Gastroesophageal sphincter (tissue), 4 donors: ENCODE results near the gene CDKN2B. TPM values are rescaled to one million over a fixed set of nuclear protein-coding genes. Genes with fewer than 3 reads are reported as not detected.

ENCODE experiments used
- ATAC-seq: fragments of 150-250 bp; one replicate; pipeline ENCODE4 v1.9.1; 2016; ENCODE audit warnings: mild to moderate bottlenecking, moderate library complexity
- H3K27ac ChIP-seq, 4 donors: fragments of 200-600 bp; sonication (generic) in 3 of 4; 1 replicate in 3 of 4; 2 replicates in 1 of 4; pipeline ENCODE4 v1.5.1; 2016 to 2019
- H3K27me3 ChIP-seq: fragments of 200-600 bp; sonication (generic); one replicate; pipeline ENCODE4 v1.5.1; 2019
- H3K36me3 ChIP-seq, 2 donors: fragments of 200-600 bp; sonication (generic); one replicate each; pipeline ENCODE4 v1.5.1; 2019; ENCODE audit warnings: control low read depth in 1 of 2
- H3K4me1 ChIP-seq, 3 donors: fragments of 200-600 bp; sonication (generic); 1 replicate in 2 of 3; 2 replicates in 1 of 3; pipeline ENCODE4 v1.5.1; 2016 to 2019; ENCODE audit warnings: control low read depth in 2 of 3
- H3K4me3 ChIP-seq, 2 donors: fragments of 200-600 bp; sonication (generic); one replicate each; pipeline ENCODE4 v1.5.1; 2019; ENCODE audit warnings: mild to moderate bottlenecking in 1 of 2, moderate library complexity in 1 of 2
- H3K9me3 ChIP-seq, 3 donors: fragments of 200-600 bp; sonication (generic); one replicate each; pipeline ENCODE4 v1.5.1; 2017 to 2019; ENCODE audit warnings: control low read depth in 2 of 3
- CTCF ChIP-seq, 4 experiments: fragments of 200-600 bp in 2 of 4; fragments of 450-650 bp in 2 of 4; sonication (generic) in 1 of 4; IDR thresholded peaks; one replicate each; pipeline ENCODE4 v1.5.1; 2017 to 2019; ENCODE audit warnings: antibody characterized with exemption in 4 of 4, mild to moderate bottlenecking in 2 of 4, moderate library complexity in 2 of 4
- EP300 ChIP-seq: sonication (generic); formaldehyde crosslinking; IDR thresholded peaks from one replicate; pipeline ENCODE4 v1.6.1; 2017; ENCODE audit warnings: antibody characterized with exemption, mild to moderate bottlenecking
- POLR2A ChIP-seq, 2 donors: fragments of 450-650 bp; IDR thresholded peaks; one replicate each; pipeline ENCODE4 v1.6.1; 2017; ENCODE audit warnings: antibody characterized with exemption in 2 of 2, mild to moderate bottlenecking in 2 of 2, moderate library complexity in 1 of 2
- POLR2AphosphoS5 ChIP-seq: sonication (generic); formaldehyde crosslinking; IDR thresholded peaks from one replicate; pipeline ENCODE4 v1.6.1; 2017; ENCODE audit warnings: antibody characterized with exemption
- WGBS, 2 donors: methylation state at CpG; one replicate each; pipeline ENCODE4 v1.1.5; 2018; ENCODE audit warnings: low coverage in 1 of 2; 5-methylcytosine and 5-hydroxymethylcytosine counted together
- total RNA-seq, 4 donors: library from RNA; depleted of rRNA; stranded (reverse); fragments of >200 nt; gene quantifications; one replicate each; pipeline ENCODE4 v1.1.0, GENCODE V29; 2016

CDKN2B gene
- total RNA-seq, 4 donors from 2014 or later: 6.2 to 21.6 (median 9.3) TPM

- 43 to 50% methylated on average over 1 of the region's 1 CpG for WGBS, 2 donors
- Histone ChIP-seq H3K27ac (no peak overlapping the region), H3K4me1 (peaks cover 0 to 14% (median 0%) of the 10 kb centered on the region in 3 donors), H3K27me3 (no peaks in the 10 kb centered on the region), H3K36me3 (no peaks in the 10 kb centered on the region), H3K4me3 (no peak overlapping the region), H3K9me3 (no peaks in the 10 kb centered on the region)
- ATAC-seq: no peak
- TF ChIP-seq CTCF (IDR thresholded peaks at IDR 0.05) (no peak), POLR2AphosphoS5 (no peak), EP300 (no peak), POLR2A (IDR thresholded peaks at IDR 0.05) (no peak)
Measured at GRCh38 chr9:22041775-22042174, 32.7 kb upstream of the CDKN2B start.

- no peak overlapping the region for H3K27ac ChIP-seq
- WGBS, 2 donors: 100% methylated on average over 1 of the region's 1 CpG
- no peak overlapping the region for H3K4me3 ChIP-seq
- ATAC-seq: no peak
- TF ChIP-seq CTCF (IDR thresholded peaks at IDR 0.05): no peak
- no peak for TF ChIP-seq POLR2AphosphoS5
- TF ChIP-seq EP300: no peak
- no peak for TF ChIP-seq POLR2A (IDR thresholded peaks at IDR 0.05)
- peaks cover 0 to 14% (median 0%) of the 10 kb centered on the region in 3 donors for H3K4me1 ChIP-seq
- H3K27me3 ChIP-seq: no peaks in the 10 kb centered on the region
- H3K9me3 ChIP-seq: no peaks in the 10 kb centered on the region
- H3K36me3 ChIP-seq: no peaks in the 10 kb centered on the region
Measured at GRCh38 chr9:22041344-22041743, 32.2 kb upstream of the CDKN2B start.

- no peak for ATAC-seq
- Histone ChIP-seq H3K4me3 (no peak overlapping the region), H3K27ac (no peak overlapping the region), H3K4me1 (peaks cover 0 to 14% (median 0%) of the 10 kb centered on the region in 3 donors), H3K9me3 (no peaks in the 10 kb centered on the region), H3K36me3 (no peaks in the 10 kb centered on the region), H3K27me3 (no peaks in the 10 kb centered on the region)
- WGBS, 2 donors: 50 to 77% methylated on average over 1 of the region's 1 CpG
- no peak for TF ChIP-seq EP300
- no peak for TF ChIP-seq CTCF (IDR thresholded peaks at IDR 0.05)
- TF ChIP-seq POLR2AphosphoS5: no peak
- TF ChIP-seq POLR2A (IDR thresholded peaks at IDR 0.05): no peak
Measured at GRCh38 chr9:22040760-22041159, 31.7 kb upstream of the CDKN2B start.

- H3K4me1 ChIP-seq: peaks cover 0 to 14% (median 0%) of the 10 kb centered on the region in 3 donors
- no peak for TF ChIP-seq POLR2AphosphoS5
- no peak for TF ChIP-seq EP300
- no peak for TF ChIP-seq CTCF (IDR thresholded peaks at IDR 0.05)
- TF ChIP-seq POLR2A (IDR thresholded peaks at IDR 0.05): no peak
- H3K27ac ChIP-seq: no peak overlapping the region
- WGBS, 2 donors: 71 to 83% methylated on average over 2 to 3 of the region's 3 CpGs
- H3K27me3 ChIP-seq: no peaks in the 10 kb centered on the region
- no peaks in the 10 kb centered on the region for H3K36me3 ChIP-seq
- ATAC-seq: no peak
- no peak overlapping the region for H3K4me3 ChIP-seq
- H3K9me3 ChIP-seq: no peaks in the 10 kb centered on the region
Measured at GRCh38 chr9:22039258-22039657, 30.2 kb upstream of the CDKN2B start.

GRCh38 chr9:22037954-22038690 lies 29.0 kb upstream of the CDKN2B start:
- Histone ChIP-seq H3K27me3 (no peaks in the 10 kb centered on the region), H3K4me1 (peaks cover 0 to 14% (median 0%) of the 10 kb centered on the region in 3 donors), H3K27ac (no peak overlapping the region), H3K4me3 (no peak overlapping the region), H3K9me3 (no peaks in the 10 kb centered on the region), H3K36me3 (no peaks in the 10 kb centered on the region)
- ATAC-seq: peak; percentile 75
- TF ChIP-seq POLR2A (IDR thresholded peaks at IDR 0.05) (no peak), EP300 (no peak), POLR2AphosphoS5 (peak; percentile 32), CTCF (IDR thresholded peaks at IDR 0.05) (peak in 3 of 4 experiments; percentile 25 to 51 (median 36))
- 27 to 29% methylated on average over 2 of the region's 2 CpGs for WGBS, 2 donors
